PC-3 (cell line): Measurements from ENCODE around the gene LRRC8A.

Experiments
- CTCF ChIP-seq: fragments of 300-600 bp; sonication (generic); conservative IDR thresholded peaks from 2 replicates; pipeline ENCODE4 v1.5.1; 2017; ENCODE audit warnings: antibody characterized with exemption, low read depth, mild to moderate bottlenecking, low read length
- EZH2 ChIP-seq: fragments of 300-600 bp; sonication (generic); IDR thresholded peaks from one replicate; pipeline ENCODE4 v1.6.1; 2017; ENCODE audit warnings: antibody characterized with exemption, mild to moderate bottlenecking, low read length; ENCODE audit not compliant: unreplicated experiment
- EZH2phosphoT487 ChIP-seq: fragments of 300-600 bp; sonication (generic); IDR thresholded peaks from 2 replicates; pipeline ENCODE4 v1.6.1; 2018; ENCODE audit warnings: mild to moderate bottlenecking, antibody characterized with exemption, low read length, borderline replicate concordance

- TF ChIP-seq CTCF, result no peak
- no peak for TF ChIP-seq EZH2phosphoT487
- no peak for TF ChIP-seq EZH2
Observed at GRCh38 chr9:128919402-128920089, 37.6 kb downstream of the LRRC8A start.
